H54 (cell line): ENCODE data around the gene PTCH1.

ENCODE experiments used
- DNase-seq: peaks from one replicate; pipeline ENCODE4 v3.0.0; 2011; ENCODE audit warnings: low spot score, mixed read lengths; ENCODE audit not compliant: insufficient read length
- FAIRE-seq: peaks from 3 replicates; lab custom pipeline; 2011; peaks lifted over from hg19 to GRCh38; lab: Jason Lieb, UNC
- POLR2A ChIP-seq: IDR thresholded peaks from 2 replicates; pipeline ENCODE4 v1.6.1; 2011; ENCODE audit warnings: low read depth, mild to moderate bottlenecking, low read length

The PTCH1 gene

DNA sequence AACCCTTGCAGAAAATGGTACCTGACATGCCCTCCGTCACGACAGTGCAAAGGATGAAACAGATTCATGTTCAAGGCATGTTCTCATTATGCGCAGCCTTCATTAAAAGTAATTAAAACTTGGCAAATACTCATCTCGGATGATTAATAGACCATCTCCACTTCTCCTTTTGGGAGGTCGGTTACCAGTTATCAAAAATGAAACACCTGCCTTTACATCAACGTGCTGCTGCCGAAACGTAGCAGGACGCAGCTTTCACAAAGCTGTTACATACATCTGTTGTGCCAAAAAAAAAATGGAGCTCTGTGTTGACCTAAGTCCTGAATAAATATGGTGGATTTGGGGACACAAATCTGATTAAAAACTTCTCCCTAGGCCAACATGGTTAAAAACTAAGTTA lies 75.7 kb downstream of the PTCH1 start:
- no peak for FAIRE-seq
- no peak for DNase-seq
- TF ChIP-seq POLR2A = no peak

GRCh38 chr9:95440447-95440846 lies 76.3 kb downstream of the PTCH1 start:
- no peak for TF ChIP-seq POLR2A
- DNase-seq = no peak
- no peak for FAIRE-seq

DNA sequence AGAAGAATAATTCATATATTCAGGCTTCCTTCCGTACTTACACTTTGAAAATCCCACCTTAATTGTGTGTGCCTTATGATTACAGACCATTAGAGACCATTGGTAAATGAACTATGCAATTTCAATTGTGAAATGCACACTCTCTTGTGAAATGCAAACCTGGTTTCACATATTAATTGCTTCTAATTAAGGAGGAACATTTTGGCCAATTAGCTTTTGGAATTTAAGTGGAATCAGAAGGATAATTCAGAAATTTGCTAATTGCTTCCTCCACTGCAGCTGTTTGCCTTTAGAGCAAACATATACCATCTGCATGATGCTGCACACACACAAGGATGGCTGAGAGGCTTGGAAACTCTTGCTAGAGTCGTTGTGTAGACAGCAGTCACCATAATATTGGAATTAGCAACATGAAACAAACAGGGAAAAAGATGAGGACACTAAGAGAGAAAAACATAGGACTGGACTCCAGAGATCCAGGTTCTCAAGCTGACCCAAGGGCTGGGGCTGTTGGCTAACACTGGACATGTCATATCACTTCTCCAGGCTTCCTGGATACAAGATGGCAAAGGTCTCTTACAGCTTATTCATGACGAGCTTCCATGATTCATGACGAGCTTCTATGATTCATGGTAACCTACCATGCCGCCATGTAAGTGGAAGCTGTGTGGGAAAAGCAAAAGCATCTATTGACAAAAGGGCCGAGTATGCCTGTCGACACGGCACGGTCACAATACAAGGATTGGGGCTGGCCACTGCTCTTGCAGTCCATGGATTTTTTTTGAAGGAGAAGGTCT lies 78.0 kb downstream of the PTCH1 start:
- TF ChIP-seq POLR2A = no peak
- FAIRE-seq (no peak), DNase-seq (no peak)

DNA sequence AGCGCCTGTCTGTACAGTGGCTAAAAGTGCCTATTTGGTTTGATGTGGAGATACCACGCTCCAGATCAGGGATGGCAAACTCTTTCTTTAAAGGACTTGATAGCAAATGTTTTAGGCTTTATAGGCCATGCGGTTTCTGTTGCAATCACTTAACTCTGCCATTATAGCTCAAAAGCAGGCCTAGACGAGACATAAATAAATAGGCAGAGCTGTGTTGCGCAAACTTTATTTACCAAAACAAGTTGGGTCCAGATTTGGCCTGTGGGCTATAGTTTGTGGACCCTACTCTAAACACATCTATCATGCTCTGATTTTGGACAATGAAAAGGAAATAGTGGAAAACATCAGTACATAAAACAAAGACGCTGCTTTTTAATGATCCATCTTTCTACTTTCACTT lies 79.2 kb downstream of the PTCH1 start:
- no peak for FAIRE-seq
- no peak for TF ChIP-seq POLR2A
- DNase-seq = no peak

- FAIRE-seq (no peak), DNase-seq (no peak)
- TF ChIP-seq POLR2A = no peak
Observed at GRCh38 chr9:95436416-95436815, 80.4 kb downstream of the PTCH1 start.

DNA sequence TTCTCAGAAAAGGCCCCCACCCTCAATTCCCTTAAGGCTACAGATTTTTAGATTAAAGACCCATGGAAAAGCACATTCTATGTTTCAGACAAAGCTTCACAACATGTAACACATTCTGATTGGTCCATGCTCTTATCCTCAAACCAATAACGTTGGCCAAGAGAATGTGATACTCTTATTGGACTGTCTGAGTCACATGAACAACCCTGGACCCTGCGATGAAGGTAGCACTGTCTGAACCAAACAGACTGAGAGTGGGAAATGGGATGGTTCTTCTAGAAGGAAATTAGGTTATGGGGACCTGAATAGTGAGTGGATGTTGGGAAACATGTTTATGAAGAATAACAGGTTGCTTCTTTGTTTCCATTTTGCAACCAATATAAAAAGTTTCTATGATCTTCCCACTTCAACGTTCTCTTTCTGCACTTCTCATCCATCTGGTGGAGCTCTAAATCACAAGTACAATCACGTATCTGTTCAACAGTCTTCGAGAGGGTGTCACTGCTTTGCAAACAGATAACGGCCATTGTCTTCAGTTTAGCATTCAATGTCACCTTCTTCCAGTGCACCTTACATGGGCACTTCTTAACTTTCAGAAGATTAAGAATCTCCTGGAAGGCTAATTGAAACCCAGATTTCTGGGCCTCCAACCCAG lies 81.6 kb downstream of the PTCH1 start:
- no peak for TF ChIP-seq POLR2A

DNA sequence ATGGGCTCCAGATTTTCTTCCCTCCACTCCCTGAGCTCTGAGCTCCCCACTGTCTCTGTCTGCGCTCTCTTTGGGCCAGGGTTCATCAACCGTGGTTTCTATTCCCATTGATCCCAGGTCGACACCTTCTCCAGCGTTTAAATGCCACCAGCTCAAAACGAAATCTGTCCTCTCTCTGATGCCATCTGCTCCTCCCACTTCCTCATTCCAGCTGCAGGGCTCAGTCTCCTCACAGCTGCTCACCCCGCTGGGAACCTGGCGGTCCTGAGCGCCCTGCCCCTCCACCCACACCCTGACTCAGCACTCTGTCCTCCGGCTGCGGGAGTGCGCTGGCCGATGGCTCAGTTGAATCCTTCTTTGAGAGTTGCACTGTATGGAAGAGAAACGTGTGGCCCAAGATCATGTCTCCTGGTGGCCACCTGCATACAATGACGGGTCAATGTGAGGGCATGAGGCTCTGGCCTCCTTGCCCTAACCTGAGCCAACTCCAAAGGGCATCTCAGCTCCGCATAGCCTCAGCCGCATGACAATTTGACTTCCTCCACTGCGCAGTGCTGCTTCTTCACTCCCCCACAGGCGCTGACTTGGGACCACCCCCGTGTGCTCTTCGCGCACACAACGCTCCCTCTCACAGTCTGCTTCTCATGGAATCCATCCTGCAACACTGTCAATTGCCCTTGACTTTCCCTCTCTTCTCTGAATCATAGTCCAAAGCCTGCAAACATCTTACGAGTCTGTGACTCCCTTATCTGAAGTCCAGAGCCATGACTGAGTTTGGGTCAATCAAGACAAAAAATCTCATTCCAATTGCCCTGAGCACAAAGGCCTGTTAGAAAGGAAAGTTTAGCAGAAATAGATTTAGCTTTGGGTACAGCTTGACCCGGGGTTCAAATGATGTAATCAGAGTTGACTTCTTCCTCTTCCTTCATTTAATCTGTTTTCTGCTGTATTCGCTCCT lies 82.4 kb downstream of the PTCH1 start:
- no peak for TF ChIP-seq POLR2A
- DNase-seq = no peak
- no peak for FAIRE-seq

More for the DNA sequence above, 81.6 kb downstream of the PTCH1 start:
- FAIRE-seq (no peak), DNase-seq (no peak)

DNA sequence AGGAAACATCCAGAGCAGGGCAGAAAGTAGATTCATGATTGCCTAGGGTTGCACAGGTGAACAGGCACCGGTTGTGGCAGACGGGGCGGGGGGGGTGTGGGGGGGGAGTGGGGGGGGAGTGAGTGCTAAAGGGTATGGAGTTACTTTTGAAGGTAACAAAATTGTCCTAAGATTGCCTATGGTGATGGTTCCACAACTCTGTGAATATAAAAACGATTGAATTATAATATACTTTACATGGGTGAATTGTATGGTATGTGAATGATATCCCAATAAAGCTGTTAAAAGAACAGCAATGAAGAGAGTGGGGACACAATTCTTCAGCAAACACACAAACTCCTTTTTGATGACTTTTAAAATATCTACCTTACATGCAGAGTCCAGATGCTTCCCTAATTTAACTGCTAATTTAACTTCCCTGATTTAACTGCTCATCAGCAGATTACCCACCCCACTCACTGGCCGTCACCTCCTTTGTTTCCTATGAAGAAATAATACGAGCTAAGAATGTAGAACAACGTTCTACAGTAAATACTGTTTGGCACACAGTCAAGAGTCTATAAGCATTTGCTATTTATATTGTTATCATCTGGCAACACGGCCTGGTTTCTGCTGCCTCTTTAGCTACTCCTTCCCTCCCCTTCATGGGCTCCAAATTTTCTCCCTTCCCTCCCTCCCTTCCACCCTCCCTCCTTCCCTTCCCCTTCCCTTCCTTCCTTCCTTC lies 83.5 kb downstream of the PTCH1 start:
- no peak for TF ChIP-seq POLR2A
- DNase-seq (no peak), FAIRE-seq (no peak)

- TF ChIP-seq POLR2A = no peak
- no peak for DNase-seq
- no peak for FAIRE-seq
Observed at GRCh38 chr9:95431286-95431685, 85.5 kb downstream of the PTCH1 start.

GRCh38 chr9:95429948-95430620 lies 86.7 kb downstream of the PTCH1 start:
- FAIRE-seq = no peak
- TF ChIP-seq POLR2A = no peak

GRCh38 chr9:95429096-95429495 lies 87.7 kb downstream of the PTCH1 start:
- DNase-seq = no peak
- no peak for FAIRE-seq
- no peak for TF ChIP-seq POLR2A

More at GRCh38 chr9:95429948-95430620, 86.7 kb downstream of the PTCH1 start:
- no peak for DNase-seq

GRCh38 chr9:95425910-95426551 lies 90.7 kb downstream of the PTCH1 start:
- FAIRE-seq (peak; percentile 83), DNase-seq (peak; percentile 71)
- no peak for TF ChIP-seq POLR2A
